HG02981 (cell line): Measurements from ENCODE around the gene IGLL5.
A peak's percentile ranks its signal among the peaks of the same experiment; 100 is the strongest.

ENCODE experiments used
- ATAC-seq: cut with Tn5 transposase; IDR thresholded peaks from one replicate; pipeline ENCODE4 v1.9.1; 2021; ENCODE audit warnings: mild to moderate bottlenecking, moderate library complexity; ENCODE audit not compliant: unreplicated experiment

Gene IGLL5

GRCh38 chr22:22925146-22925804 lies 37.7 kb downstream of the IGLL5 start:
- no peak for ATAC-seq

- no peak for ATAC-seq
Observed at GRCh38 chr22:22925805-22926369, 38.3 kb downstream of the IGLL5 start.

GRCh38 chr22:22926370-22927195 lies 39.0 kb downstream of the IGLL5 start:
- no peak for ATAC-seq

GRCh38 chr22:22927196-22927887 lies 39.7 kb downstream of the IGLL5 start:
- ATAC-seq = no peak

GRCh38 chr22:22927888-22928665 lies 40.5 kb downstream of the IGLL5 start:
- ATAC-seq = no peak

GRCh38 chr22:22928666-22929380 lies 41.2 kb downstream of the IGLL5 start:
- peak; percentile 78 for ATAC-seq

- no peak for ATAC-seq
Observed at GRCh38 chr22:22929381-22930221, 42.0 kb downstream of the IGLL5 start.

GRCh38 chr22:22930222-22930497 lies 42.5 kb downstream of the IGLL5 start:
- no peak for ATAC-seq

GRCh38 chr22:22930571-22931556 lies 43.2 kb downstream of the IGLL5 start:
- no peak for ATAC-seq

GRCh38 chr22:22931557-22932270 lies 44.1 kb downstream of the IGLL5 start:
- no peak for ATAC-seq

- no peak for ATAC-seq
Observed at GRCh38 chr22:22932512-22932941, 44.9 kb downstream of the IGLL5 start.

GRCh38 chr22:22933100-22933806 lies 45.6 kb downstream of the IGLL5 start:
- ATAC-seq = no peak

- no peak for ATAC-seq
Observed at GRCh38 chr22:22933807-22934542, 46.4 kb downstream of the IGLL5 start.

GRCh38 chr22:22934543-22935055 lies 47.0 kb downstream of the IGLL5 start:
- ATAC-seq = no peak

GRCh38 chr22:22935056-22935545 lies 47.5 kb downstream of the IGLL5 start:
- peak; percentile 23 for ATAC-seq
